HepG2 (cell line): ENCODE results near the gene MICA. TPM values are rescaled to one million over a fixed set of nuclear protein-coding genes. Genes with fewer than 3 reads are reported as not detected.

Experiments
- CENPT ChIP-seq: sonication (generic); formaldehyde crosslinking; IDR thresholded peaks from 2 replicates; pipeline ENCODE4 v1.8.0; 2022; ENCODE audit warnings: low read depth, mild to moderate bottlenecking, moderate library complexity, missing genetic modification reagents
- DPF2 ChIP-seq: sonication (generic); formaldehyde crosslinking; IDR thresholded peaks from 2 replicates; pipeline ENCODE4 v1.4.0; 2020; ENCODE audit warnings: mild to moderate bottlenecking, low read depth, missing genetic modification reagents, borderline replicate concordance
- GABPB1 ChIP-seq: IDR thresholded peaks from 2 replicates; pipeline ENCODE4 v1.6.1; 2016; ENCODE audit warnings: mild to moderate bottlenecking, missing genetic modification reagents, moderate library complexity, missing compliant biosample characterization
- KAT2B ChIP-seq: fragments of 150-350 bp; IDR thresholded peaks from 2 replicates; pipeline ENCODE4 v1.6.1; 2014; ENCODE audit warnings: low read depth, low read length, borderline replicate concordance
- KDM6A ChIP-seq: IDR thresholded peaks from 2 replicates; pipeline ENCODE4 v1.6.1; 2016; ENCODE audit warnings: low read depth
- MYPOP ChIP-seq: sonication (generic); formaldehyde crosslinking; IDR thresholded peaks from 2 replicates; pipeline ENCODE4 v1.8.1; 2023; ENCODE audit warnings: mild to moderate bottlenecking, moderate library complexity, missing genetic modification reagents
- PHF20 ChIP-seq: sonication (generic); formaldehyde crosslinking; IDR thresholded peaks from 2 replicates; pipeline ENCODE4 v1.5.0; 2020; ENCODE audit warnings: mild to moderate bottlenecking, missing genetic modification reagents
- SMARCC2 ChIP-seq: fragments of 450-650 bp; IDR thresholded peaks from 2 replicates; pipeline ENCODE4 v1.6.1; 2017; ENCODE audit warnings: antibody characterized with exemption, mild to moderate bottlenecking
- SP5 ChIP-seq: IDR thresholded peaks from 2 replicates; pipeline ENCODE4 v1.6.1; 2016; ENCODE audit warnings: low read depth, borderline replicate concordance
- STAT6 ChIP-seq: sonication (generic); formaldehyde crosslinking; IDR thresholded peaks from 2 replicates; pipeline ENCODE4 v1.4.0; 2020; ENCODE audit warnings: missing genetic modification reagents, mild to moderate bottlenecking, borderline replicate concordance
- ZBED4 ChIP-seq: sonication (generic); formaldehyde crosslinking; IDR thresholded peaks from 2 replicates; pipeline ENCODE4 v1.4.0; 2020; ENCODE audit warnings: missing genetic modification reagents, borderline replicate concordance
- ZNF160 ChIP-seq: sonication (generic); formaldehyde crosslinking; IDR thresholded peaks from 2 replicates; pipeline ENCODE4 v1.8.0; 2022; ENCODE audit warnings: mild to moderate bottlenecking, inconsistent platforms, missing genetic modification reagents
- ZNF687 ChIP-seq: sonication (generic); formaldehyde crosslinking; IDR thresholded peaks from 2 replicates; pipeline ENCODE4 v1.5.1; 2020; ENCODE audit warnings: mild to moderate bottlenecking, missing genetic modification reagents, moderate library complexity
- ZNF816 ChIP-seq: sonication (generic); formaldehyde crosslinking; IDR thresholded peaks from 2 replicates; pipeline ENCODE4 v1.8.0; 2022; ENCODE audit warnings: missing genetic modification reagents, mild to moderate bottlenecking, borderline replicate concordance
- ZNF83 ChIP-seq: sonication (generic); formaldehyde crosslinking; IDR thresholded peaks from 2 replicates; pipeline ENCODE4 v1.4.0; 2020; ENCODE audit warnings: missing genetic modification reagents, mild to moderate bottlenecking, borderline replicate concordance
- ZNF883 ChIP-seq: sonication (generic); formaldehyde crosslinking; IDR thresholded peaks from 2 replicates; pipeline ENCODE4 v1.5.1; 2020; ENCODE audit warnings: mild to moderate bottlenecking, missing genetic modification reagents; ENCODE audit errors: not compliant biosample characterization
- polyA plus RNA-seq, 8 experiments: library from polyadenylated mRNA; depleted of rRNA in 3 of 8; stranded (reverse) in 7 of 8; unstranded in 1 of 8; fragments of >200 nt; fragmentation: Illumina TruSeq in 4 of 8; extraction: Trizol in 4 of 8; gene quantifications; 2 replicates each; pipeline versions ENCODE4 v1.2.1 to v1.2.3, GENCODE V29; 2011 to 2016; ENCODE audit warnings: low read depth in 4 of 8, missing spikeins in 1 of 8, mixed read lengths in 1 of 8; ENCODE audit not compliant: insufficient read depth in 1 of 8
- total RNA-seq, 5 experiments: library from RNA; depleted of rRNA; stranded (reverse); fragments of >200 nt; fragmentation: Illumina TruSeq; extraction: Trizol; gene quantifications; 2 replicates each; pipeline ENCODE4 v1.2.3, GENCODE V29; 2016; ENCODE audit warnings: low read depth in 1 of 5

Gene MICA
- total and polyA plus RNA-seq, 2 of the 13 experiments (the other 11 are each of a cell fraction or from before 2014, with no cell fraction given), result 21.6 to 38.1 TPM

GRCh38 chr6:31399589-31400466 is 3.6 kb upstream of the MICA start (continued):
- TF ChIP-seq ZNF883 (CRISPR knock-in tag) (peak; percentile 51), ZNF160 (CRISPR knock-in tag) (no peak; the same call in 1 of the 2 replicates), ZNF816 (CRISPR knock-in tag) (no peak), ZNF83 (no peak), DPF2 (no peak), CENPT (CRISPR knock-in tag) (no peak), PHF20 (CRISPR knock-in tag) (peak; percentile 54), ZNF687 (CRISPR knock-in tag) (peak; percentile 78), ZBED4 (CRISPR knock-in tag) (peak; percentile 78), SP5 (CRISPR knock-in tag) (peak; percentile 61), SMARCC2 (no peak), STAT6 (CRISPR knock-in tag) (peak; percentile 51; the same call in 1 of the 2 replicates), KAT2B (no peak), KDM6A (CRISPR knock-in tag) (no peak), MYPOP (CRISPR knock-in tag) (peak; percentile 9; the same call in 1 of the 2 replicates), GABPB1 (CRISPR knock-in tag) (peak; percentile 77)
